ENCODE results near the gene RPS27A. TPM values are rescaled to one million over a fixed set of nuclear protein-coding genes. Genes with fewer than 3 reads are reported as not detected.
"Not testable (repeated sequence)": the region's sequence is repeated elsewhere in the genome, so short reads cannot be mapped to it uniquely, and the experiment has no call there.

RPS27A gene
- total RNA-seq (2014; rRNA removed; shearing (Covaris generic)): 2,624 and 2,849 TPM in 2 replicates
- polyA plus RNA-seq (2015; cell fraction: cytosol; rRNA removed): 2,051 and 2,174 TPM in 2 replicates
- polyA plus RNA-seq (2015; cell fraction: nucleus; rRNA removed): 724 and 812 TPM in 2 replicates

GRCh38 chr2:55232084-55232862, at the start of gene RPS27A, which contains the start of gene CLHC1:
Gene RPS27A, plus strand, starts transcription at chr2:55232688. Its CDS starts 137 bp downstream, at chr2:55232825.
Gene CLHC1, minus strand, starts transcription at chr2:55232293. Its CDS starts 9,882 bp downstream, at chr2:55222411.
- in situ Hi-C loops (cut with HindIII; ENCODE audit: low pct_unique_long_range_greater_than_20kb, low sequenced_read_pairs): no loop called here
- DNase-seq (ENCODE audit: low read depth, low spot score): peak; percentile 97

- in situ Hi-C loops (cut with HindIII; ENCODE audit: low pct_unique_long_range_greater_than_20kb, low sequenced_read_pairs): loop anchor here (25.0 kb wide), 2 partner anchors 150 to 475 kb away; partner anchors contain the start of gene EML6
- not testable (repeated sequence) for DNase-seq (ENCODE audit: low read depth, low spot score)
Measured at GRCh38 chr2:55186837-55187236, 45.7 kb upstream of the RPS27A start.

- DNase-seq (ENCODE audit: low read depth, low spot score): not testable (repeated sequence)
- in situ Hi-C loops (cut with HindIII; ENCODE audit: low pct_unique_long_range_greater_than_20kb, low sequenced_read_pairs): loop anchor here (25.0 kb wide), 2 partner anchors 155 to 480 kb away; partner anchors contain the start of gene EML6
Measured at GRCh38 chr2:55191888-55192287, 40.6 kb upstream of the RPS27A start.

- in situ Hi-C loops (cut with HindIII; ENCODE audit: low pct_unique_long_range_greater_than_20kb, low sequenced_read_pairs): loop anchor here (25.0 kb wide), 2 partner anchors 159 to 484 kb away; partner anchors contain the start of gene EML6
- no peak for DNase-seq (ENCODE audit: low read depth, low spot score)
Measured at GRCh38 chr2:55196526-55196925, 36.0 kb upstream of the RPS27A start.

- in situ Hi-C loops (cut with HindIII; ENCODE audit: low pct_unique_long_range_greater_than_20kb, low sequenced_read_pairs): no loop called here
- no peak for DNase-seq (ENCODE audit: low read depth, low spot score)
Measured at GRCh38 chr2:55200416-55200815, 32.1 kb upstream of the RPS27A start.

- DNase-seq (ENCODE audit: low read depth, low spot score): no peak
- in situ Hi-C loops (cut with HindIII; ENCODE audit: low pct_unique_long_range_greater_than_20kb, low sequenced_read_pairs): no loop called here
Measured at GRCh38 chr2:55204536-55204935, 28.0 kb upstream of the RPS27A start.

- DNase-seq (ENCODE audit: low read depth, low spot score): no peak
- in situ Hi-C loops (cut with HindIII; ENCODE audit: low pct_unique_long_range_greater_than_20kb, low sequenced_read_pairs): no loop called here
Measured at GRCh38 chr2:55204950-55205349, 27.5 kb upstream of the RPS27A start.

- in situ Hi-C loops (cut with HindIII; ENCODE audit: low pct_unique_long_range_greater_than_20kb, low sequenced_read_pairs): no loop called here
- DNase-seq (ENCODE audit: low read depth, low spot score): no peak
Measured at GRCh38 chr2:55213822-55214221, 18.7 kb upstream of the RPS27A start.

- in situ Hi-C loops (cut with HindIII; ENCODE audit: low pct_unique_long_range_greater_than_20kb, low sequenced_read_pairs): no loop called here
- no peak for DNase-seq (ENCODE audit: low read depth, low spot score)
Measured at GRCh38 chr2:55223958-55224760, 8.3 kb upstream of the RPS27A start.

GRCh38 chr2:55224761-55225261, 7.7 kb upstream of the RPS27A start:
- in situ Hi-C loops (cut with HindIII; ENCODE audit: low pct_unique_long_range_greater_than_20kb, low sequenced_read_pairs): no loop called here
- DNase-seq (ENCODE audit: low read depth, low spot score): no peak

GRCh38 chr2:55225481-55226020, 6.9 kb upstream of the RPS27A start:
- in situ Hi-C loops (cut with HindIII; ENCODE audit: low pct_unique_long_range_greater_than_20kb, low sequenced_read_pairs): no loop called here
- DNase-seq (ENCODE audit: low read depth, low spot score): no peak

- DNase-seq (ENCODE audit: low read depth, low spot score); in situ Hi-C loops (cut with HindIII; ENCODE audit: low pct_unique_long_range_greater_than_20kb, low sequenced_read_pairs): not testable (repeated sequence)
Measured at GRCh38 chr2:55227437-55228225, 4.9 kb upstream of the RPS27A start.

GRCh38 chr2:55228226-55228563, 4.3 kb upstream of the RPS27A start:
- peak; percentile 28 for DNase-seq (ENCODE audit: low read depth, low spot score)
- in situ Hi-C loops (cut with HindIII; ENCODE audit: low pct_unique_long_range_greater_than_20kb, low sequenced_read_pairs): no loop called here

- peak; percentile 48 for DNase-seq (ENCODE audit: low read depth, low spot score)
- in situ Hi-C loops (cut with HindIII; ENCODE audit: low pct_unique_long_range_greater_than_20kb, low sequenced_read_pairs): no loop called here
Measured at GRCh38 chr2:55229221-55229620, 3.3 kb upstream of the RPS27A start.

GRCh38 chr2:55230551-55230950, 1.9 kb upstream of the RPS27A start:
- DNase-seq (ENCODE audit: low read depth, low spot score): no peak
- in situ Hi-C loops (cut with HindIII; ENCODE audit: low pct_unique_long_range_greater_than_20kb, low sequenced_read_pairs): no loop called here

GRCh38 chr2:55231546-55232083, 873 bp upstream of the RPS27A start:
- in situ Hi-C loops (cut with HindIII; ENCODE audit: low pct_unique_long_range_greater_than_20kb, low sequenced_read_pairs): no loop called here
- DNase-seq (ENCODE audit: low read depth, low spot score): peak; percentile 31
